ENCODE measurements around the gene SLC51A.

GRCh38 chr3:196216681-196217211 lies 412 bp downstream of the SLC51A start:
- TF ChIP-seq, protein P1, sequence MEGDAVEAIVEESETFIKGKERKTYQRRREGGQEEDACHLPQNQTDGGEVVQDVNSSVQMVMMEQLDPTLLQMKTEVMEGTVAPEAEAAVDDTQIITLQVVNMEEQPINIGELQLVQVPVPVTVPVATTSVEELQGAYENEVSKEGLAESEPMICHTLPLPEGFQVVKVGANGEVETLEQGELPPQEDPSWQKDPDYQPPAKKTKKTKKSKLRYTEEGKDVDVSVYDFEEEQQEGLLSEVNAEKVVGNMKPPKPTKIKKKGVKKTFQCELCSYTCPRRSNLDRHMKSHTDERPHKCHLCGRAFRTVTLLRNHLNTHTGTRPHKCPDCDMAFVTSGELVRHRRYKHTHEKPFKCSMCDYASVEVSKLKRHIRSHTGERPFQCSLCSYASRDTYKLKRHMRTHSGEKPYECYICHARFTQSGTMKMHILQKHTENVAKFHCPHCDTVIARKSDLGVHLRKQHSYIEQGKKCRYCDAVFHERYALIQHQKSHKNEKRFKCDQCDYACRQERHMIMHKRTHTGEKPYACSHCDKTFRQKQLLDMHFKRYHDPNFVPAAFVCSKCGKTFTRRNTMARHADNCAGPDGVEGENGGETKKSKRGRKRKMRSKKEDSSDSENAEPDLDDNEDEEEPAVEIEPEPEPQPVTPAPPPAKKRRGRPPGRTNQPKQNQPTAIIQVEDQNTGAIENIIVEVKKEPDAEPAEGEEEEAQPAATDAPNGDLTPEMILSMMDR (IDR thresholded peaks at IDR 0.05; ENCODE audit: low read length) = no peak
- no peak for TF ChIP-seq EZH2 (IDR thresholded peaks at IDR 0.05; ENCODE audit: borderline replicate concordance, low read length)

Measured in OCI-LY1 (cell line).